ENCODE measurements around the gene BMI1. TPM values are rescaled to one million over a fixed set of nuclear protein-coding genes. Genes with fewer than 3 reads are reported as not detected.

Gene BMI1
- total and polyA plus RNA-seq, 2 of the 4 experiments (the other 2 are of a cell fraction): 19.7 to 25.8 TPM

DNA sequence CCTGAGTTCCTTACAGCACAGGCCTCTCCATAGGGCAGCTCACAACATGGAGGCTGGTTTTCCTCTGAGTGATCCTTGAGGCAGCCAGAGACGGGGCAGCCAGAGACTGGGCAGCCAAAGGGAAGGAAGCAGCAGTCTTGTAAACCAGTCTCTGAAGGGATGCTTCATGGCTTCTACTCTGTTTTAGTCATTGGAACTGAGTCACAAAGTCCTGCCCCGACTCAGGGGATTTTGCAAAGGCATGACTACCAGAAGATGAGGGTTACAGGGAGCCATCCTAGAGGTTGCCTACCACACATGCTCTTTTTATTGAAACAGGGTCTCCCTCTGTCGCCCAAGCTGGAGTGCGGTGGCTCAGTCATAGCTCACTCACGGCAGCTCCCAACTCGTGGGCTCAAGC lies 49.1 kb upstream of the BMI1 start (continued):
- TF ChIP-seq, protein P1, sequence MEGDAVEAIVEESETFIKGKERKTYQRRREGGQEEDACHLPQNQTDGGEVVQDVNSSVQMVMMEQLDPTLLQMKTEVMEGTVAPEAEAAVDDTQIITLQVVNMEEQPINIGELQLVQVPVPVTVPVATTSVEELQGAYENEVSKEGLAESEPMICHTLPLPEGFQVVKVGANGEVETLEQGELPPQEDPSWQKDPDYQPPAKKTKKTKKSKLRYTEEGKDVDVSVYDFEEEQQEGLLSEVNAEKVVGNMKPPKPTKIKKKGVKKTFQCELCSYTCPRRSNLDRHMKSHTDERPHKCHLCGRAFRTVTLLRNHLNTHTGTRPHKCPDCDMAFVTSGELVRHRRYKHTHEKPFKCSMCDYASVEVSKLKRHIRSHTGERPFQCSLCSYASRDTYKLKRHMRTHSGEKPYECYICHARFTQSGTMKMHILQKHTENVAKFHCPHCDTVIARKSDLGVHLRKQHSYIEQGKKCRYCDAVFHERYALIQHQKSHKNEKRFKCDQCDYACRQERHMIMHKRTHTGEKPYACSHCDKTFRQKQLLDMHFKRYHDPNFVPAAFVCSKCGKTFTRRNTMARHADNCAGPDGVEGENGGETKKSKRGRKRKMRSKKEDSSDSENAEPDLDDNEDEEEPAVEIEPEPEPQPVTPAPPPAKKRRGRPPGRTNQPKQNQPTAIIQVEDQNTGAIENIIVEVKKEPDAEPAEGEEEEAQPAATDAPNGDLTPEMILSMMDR (conservative IDR thresholded peaks at IDR 0.05; ENCODE audit: low read depth, low read length): no peak

DNA sequence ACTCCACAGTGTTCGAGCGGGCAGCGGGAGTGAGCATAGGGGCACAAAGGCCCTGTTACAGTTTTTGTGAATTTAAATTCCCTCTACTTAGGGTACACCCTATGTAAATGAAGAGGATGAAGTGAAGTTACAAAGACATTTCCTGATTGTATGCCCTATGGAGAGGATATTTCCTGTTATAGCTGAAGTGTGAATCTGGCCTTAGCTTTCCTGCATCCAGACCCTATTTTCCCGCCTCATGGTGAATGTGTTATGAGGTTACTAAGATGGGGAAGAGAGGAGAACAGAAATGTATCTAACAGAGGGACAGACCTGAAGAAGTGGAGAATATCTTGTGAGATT lies 42.5 kb upstream of the BMI1 start:
- H3K27ac ChIP-seq (ENCODE audit: insufficient read depth, low read length): no peak overlapping the region
- H3K14ac ChIP-seq (replicated peaks; ENCODE audit: low read depth, low read length): no peak overlapping the region
- BruUV-seq (replicated peaks): no TSS peak
- H3K56ac ChIP-seq (ENCODE audit: extremely low read depth, insufficient read depth, low read length): no peak overlapping the region
- ATAC-seq (ENCODE audit: low read depth) (no peak), DNase-seq (no peak)
- H3K4me2 ChIP-seq (ENCODE audit: low read depth, low read length): no peak overlapping the region
- H4K5ac ChIP-seq (ENCODE audit: low read depth, low read length): no peak overlapping the region
- no peak overlapping the region for H2AFZ ChIP-seq (replicated peaks; ENCODE audit: low read length, poor library complexity)
- H3K4me3 ChIP-seq (ENCODE audit: insufficient read depth, low read depth, low read length): no peak overlapping the region
- CTCF ChIA-PET: no interaction called here
- H3K27me3 ChIP-seq (ENCODE audit: control insufficient read depth, insufficient read depth, low read length): peaks cover 1% of the 10 kb centered on the region; the same call in 1 of the 2 replicates
- H3K23ac ChIP-seq (ENCODE audit: low read depth, low read length): no peak overlapping the region
- in situ Hi-C loops (cut with MboI; ENCODE audit: low sequenced_read_pairs): no loop called here
- POLR2A ChIA-PET (ENCODE audit: unreplicated experiment): no interaction called here
- H4K91ac ChIP-seq (ENCODE audit: insufficient read depth, low read depth, low read length): no peak overlapping the region
- H2BK120ac ChIP-seq (ENCODE audit: low read depth, low read length): no peak overlapping the region
- H2BK15ac ChIP-seq (ENCODE audit: low read depth, low read length): no peak overlapping the region
- H2BK5ac ChIP-seq (ENCODE audit: low read depth, low read length, poor library complexity, severe bottlenecking): no peak overlapping the region
- H2AK5ac ChIP-seq (ENCODE audit: low read depth, low read length): no peak overlapping the region
- H3K9ac ChIP-seq (ENCODE audit: low read depth, low read length): no peak overlapping the region
- H3K4ac ChIP-seq (ENCODE audit: low read depth, low read length): no peak overlapping the region
- no peak overlapping the region for H2AK9ac ChIP-seq (replicated peaks; ENCODE audit: low read depth, low read length, poor library complexity)
- no peaks in the 10 kb centered on the region for H3K9me3 ChIP-seq (ENCODE audit: control insufficient read depth, insufficient read depth, low read length)
- TF ChIP-seq FOS (IDR thresholded peaks at IDR 0.05; ENCODE audit: low read depth, low read length) (no peak), MAZ (IDR thresholded peaks at IDR 0.05; ENCODE audit: borderline replicate concordance, low read depth, low read length) (no peak), CHD1 (IDR thresholded peaks at IDR 0.05; ENCODE audit: low read depth, low read length) (no peak), MAFK (IDR thresholded peaks at IDR 0.05; ENCODE audit: low read depth, low read length) (no peak), CEBPB (IDR thresholded peaks at IDR 0.05; ENCODE audit: low read depth, low read length) (no peak), POLR2A (IDR thresholded peaks at IDR 0.05; ENCODE audit: low read depth, low read length) (no peak), RAD21 (IDR thresholded peaks at IDR 0.05; ENCODE audit: low read length) (no peak)
- TF ChIP-seq, protein P2, sequence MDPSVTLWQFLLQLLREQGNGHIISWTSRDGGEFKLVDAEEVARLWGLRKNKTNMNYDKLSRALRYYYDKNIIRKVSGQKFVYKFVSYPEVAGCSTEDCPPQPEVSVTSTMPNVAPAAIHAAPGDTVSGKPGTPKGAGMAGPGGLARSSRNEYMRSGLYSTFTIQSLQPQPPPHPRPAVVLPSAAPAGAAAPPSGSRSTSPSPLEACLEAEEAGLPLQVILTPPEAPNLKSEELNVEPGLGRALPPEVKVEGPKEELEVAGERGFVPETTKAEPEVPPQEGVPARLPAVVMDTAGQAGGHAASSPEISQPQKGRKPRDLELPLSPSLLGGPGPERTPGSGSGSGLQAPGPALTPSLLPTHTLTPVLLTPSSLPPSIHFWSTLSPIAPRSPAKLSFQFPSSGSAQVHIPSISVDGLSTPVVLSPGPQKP (IDR thresholded peaks at IDR 0.05; ENCODE audit: borderline replicate concordance, low read depth, low read length): no peak
- no peak overlapping the region for H2BK20ac ChIP-seq (ENCODE audit: low read depth, low read length)
- no CpG with 5 or more reads among the region's 4 CpGs for WGBS, 2 experiments (ENCODE audit: extremely low coverage in 2 of 2, insufficient read length in 1 of 2)
- H3K4me1 ChIP-seq (ENCODE audit: control insufficient read depth, insufficient read depth, low read length): no peaks in the 10 kb centered on the region
- no peaks in the 10 kb centered on the region for H3K36me3 ChIP-seq (ENCODE audit: control insufficient read depth, insufficient read depth, low read length)
- intact Hi-C loops (cut with micrococcal nuclease): no loop called here
- dilution Hi-C loops (cut with HindIII; ENCODE audit: low sequenced_read_pairs, unreplicated experiment): no loop called here
- no peak overlapping the region for H3K18ac ChIP-seq (ENCODE audit: low read depth, low read length)
- H4K8ac ChIP-seq (ENCODE audit: low read depth in 2 of 2, low read length in 2 of 2): no peak overlapping the region
- no peaks in the 10 kb centered on the region for H4K20me1 ChIP-seq (ENCODE audit: insufficient read depth, low read length)
- no peaks in the 10 kb centered on the region for H3K9me1 ChIP-seq (ENCODE audit: insufficient read depth, low read length)
- no peaks in the 10 kb centered on the region for H3K79me1 ChIP-seq (ENCODE audit: low read depth in 1 of 2, low read length in 2 of 2)
